ENCODE data around the gene USP1. TPM values are rescaled to one million over a fixed set of nuclear protein-coding genes. Genes with fewer than 3 reads are reported as not detected.

Gene USP1
- polyA plus RNA-seq, 1 donor from 2014 or later, result 20.3 TPM

DNA sequence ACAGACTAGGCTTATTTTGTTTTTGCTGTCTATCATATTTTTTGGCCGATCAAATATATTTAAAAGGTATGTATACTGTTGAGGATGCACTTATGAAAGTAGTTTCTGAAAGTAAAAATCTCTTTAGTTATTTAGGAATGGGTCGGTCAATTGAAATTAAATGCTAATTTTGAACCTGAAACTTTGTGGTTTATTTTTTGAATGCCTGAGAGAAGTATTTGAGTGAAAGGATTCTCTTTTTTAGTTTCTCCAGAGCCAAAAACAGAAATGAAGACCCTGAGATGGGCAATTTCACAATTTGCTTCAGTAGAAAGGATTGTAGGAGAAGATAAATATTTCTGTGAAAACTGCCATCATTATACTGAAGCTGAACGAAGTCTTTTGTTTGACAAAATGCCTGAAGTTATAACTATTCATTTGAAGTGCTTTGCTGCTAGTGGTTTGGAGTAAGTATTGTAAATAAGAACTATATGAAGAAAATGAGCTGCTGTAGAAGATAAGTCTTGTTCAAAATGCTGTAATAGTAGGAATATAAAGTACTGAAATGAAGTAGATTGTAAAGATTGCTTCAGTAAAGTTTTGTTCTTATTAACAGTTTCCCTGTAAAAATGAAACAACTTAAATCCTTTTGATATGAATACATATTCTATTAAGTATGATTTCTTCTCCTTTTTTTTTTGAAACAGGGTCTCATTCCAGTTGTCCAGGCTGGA, 11.5 kb downstream of the USP1 start:
- H3K79me2 ChIP-seq (replicated peaks; ENCODE audit: insufficient read depth, low read length), result peaks cover 4% of the 10 kb centered on the region
- H3K27ac ChIP-seq (ENCODE audit: low read length), result no peak overlapping the region
- no peaks in the 10 kb centered on the region for H3K9me3 ChIP-seq (ENCODE audit: low read length)
- no peak overlapping the region for H2AFZ ChIP-seq (ENCODE audit: low read depth, low read length)
- H3K27me3 ChIP-seq (ENCODE audit: insufficient read depth, low read depth, low read length), result no peaks in the 10 kb centered on the region
- no peaks in the 10 kb centered on the region for H3K36me3 ChIP-seq (ENCODE audit: insufficient read depth, low read length)
- no peak overlapping the region for H3K4me2 ChIP-seq (ENCODE audit: low read length)
- H4K20me1 ChIP-seq (ENCODE audit: insufficient read depth), result no peaks in the 10 kb centered on the region
- H3F3A ChIP-seq (ENCODE audit: insufficient read depth, low read length, poor library complexity, severe bottlenecking), result no peaks in the 10 kb centered on the region
- H3K9ac ChIP-seq (ENCODE audit: low read length), result no peak overlapping the region
- H3K9me2 ChIP-seq (ENCODE audit: insufficient read depth, low read length), result no peaks in the 10 kb centered on the region
- no peak for TF ChIP-seq EP300 (conservative IDR thresholded peaks at IDR 0.05; ENCODE audit: poor library complexity, severe bottlenecking)
- no peak for TF ChIP-seq RAD21 (conservative IDR thresholded peaks at IDR 0.05)
- no peak for TF ChIP-seq SMC3 (conservative IDR thresholded peaks at IDR 0.05; ENCODE audit: poor library complexity)
- no peak overlapping the region for H3K4me3 ChIP-seq (ENCODE audit: low read length)

DNA sequence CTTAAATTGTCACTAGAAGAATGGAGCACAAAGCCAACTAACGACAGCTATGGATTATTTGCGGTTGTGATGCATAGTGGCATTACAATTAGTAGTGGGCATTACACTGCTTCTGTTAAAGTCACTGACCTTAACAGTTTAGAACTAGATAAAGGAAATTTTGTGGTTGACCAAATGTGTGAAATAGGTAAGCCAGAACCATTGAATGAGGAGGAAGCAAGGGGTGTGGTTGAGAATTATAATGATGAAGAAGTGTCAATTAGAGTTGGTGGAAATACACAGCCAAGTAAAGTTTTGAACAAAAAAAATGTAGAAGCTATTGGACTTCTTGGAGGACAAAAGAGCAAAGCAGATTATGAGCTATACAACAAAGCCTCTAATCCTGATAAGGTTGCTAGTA, 13.5 kb downstream of the USP1 start:
- Histone ChIP-seq H3K9me2 (ENCODE audit: insufficient read depth, low read length) (no peaks in the 10 kb centered on the region), H3K36me3 (ENCODE audit: insufficient read depth, low read length) (no peaks in the 10 kb centered on the region), H2AFZ (ENCODE audit: low read depth, low read length) (no peak overlapping the region), H3F3A (ENCODE audit: insufficient read depth, low read length, poor library complexity, severe bottlenecking) (no peaks in the 10 kb centered on the region), H3K79me2 (replicated peaks; ENCODE audit: insufficient read depth, low read length) (no peaks in the 10 kb centered on the region), H3K27me3 (ENCODE audit: insufficient read depth, low read depth, low read length) (no peaks in the 10 kb centered on the region), H3K27ac (ENCODE audit: low read length) (no peak overlapping the region), H3K4me2 (ENCODE audit: low read length) (no peak overlapping the region), H3K9me3 (ENCODE audit: low read length) (no peaks in the 10 kb centered on the region), H4K20me1 (ENCODE audit: insufficient read depth) (no peaks in the 10 kb centered on the region), H3K9ac (ENCODE audit: low read length) (no peak overlapping the region), H3K4me3 (ENCODE audit: low read length) (no peak overlapping the region)
- TF ChIP-seq EZH2 (IDR thresholded peaks at IDR 0.05; ENCODE audit: borderline replicate concordance, insufficient read depth, low read length, poor library complexity, severe bottlenecking) (no peak), POLR2AphosphoS5 (IDR thresholded peaks at IDR 0.05) (no peak), EP300 (conservative IDR thresholded peaks at IDR 0.05; ENCODE audit: poor library complexity, severe bottlenecking) (no peak), TAF1 (IDR thresholded peaks at IDR 0.05; ENCODE audit: low read depth) (no peak), RAD21 (conservative IDR thresholded peaks at IDR 0.05) (no peak), SMC3 (conservative IDR thresholded peaks at IDR 0.05; ENCODE audit: poor library complexity) (no peak), MXI1 (conservative IDR thresholded peaks at IDR 0.05; ENCODE audit: poor library complexity, severe bottlenecking) (no peak), CTCF (IDR thresholded peaks at IDR 0.05; ENCODE audit: poor library complexity, severe bottlenecking) (no peak)
- TF ChIP-seq, protein P1, sequence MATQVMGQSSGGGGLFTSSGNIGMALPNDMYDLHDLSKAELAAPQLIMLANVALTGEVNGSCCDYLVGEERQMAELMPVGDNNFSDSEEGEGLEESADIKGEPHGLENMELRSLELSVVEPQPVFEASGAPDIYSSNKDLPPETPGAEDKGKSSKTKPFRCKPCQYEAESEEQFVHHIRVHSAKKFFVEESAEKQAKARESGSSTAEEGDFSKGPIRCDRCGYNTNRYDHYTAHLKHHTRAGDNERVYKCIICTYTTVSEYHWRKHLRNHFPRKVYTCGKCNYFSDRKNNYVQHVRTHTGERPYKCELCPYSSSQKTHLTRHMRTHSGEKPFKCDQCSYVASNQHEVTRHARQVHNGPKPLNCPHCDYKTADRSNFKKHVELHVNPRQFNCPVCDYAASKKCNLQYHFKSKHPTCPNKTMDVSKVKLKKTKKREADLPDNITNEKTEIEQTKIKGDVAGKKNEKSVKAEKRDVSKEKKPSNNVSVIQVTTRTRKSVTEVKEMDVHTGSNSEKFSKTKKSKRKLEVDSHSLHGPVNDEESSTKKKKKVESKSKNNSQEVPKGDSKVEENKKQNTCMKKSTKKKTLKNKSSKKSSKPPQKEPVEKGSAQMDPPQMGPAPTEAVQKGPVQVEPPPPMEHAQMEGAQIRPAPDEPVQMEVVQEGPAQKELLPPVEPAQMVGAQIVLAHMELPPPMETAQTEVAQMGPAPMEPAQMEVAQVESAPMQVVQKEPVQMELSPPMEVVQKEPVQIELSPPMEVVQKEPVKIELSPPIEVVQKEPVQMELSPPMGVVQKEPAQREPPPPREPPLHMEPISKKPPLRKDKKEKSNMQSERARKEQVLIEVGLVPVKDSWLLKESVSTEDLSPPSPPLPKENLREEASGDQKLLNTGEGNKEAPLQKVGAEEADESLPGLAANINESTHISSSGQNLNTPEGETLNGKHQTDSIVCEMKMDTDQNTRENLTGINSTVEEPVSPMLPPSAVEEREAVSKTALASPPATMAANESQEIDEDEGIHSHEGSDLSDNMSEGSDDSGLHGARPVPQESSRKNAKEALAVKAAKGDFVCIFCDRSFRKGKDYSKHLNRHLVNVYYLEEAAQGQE (IDR thresholded peaks at IDR 0.05; ENCODE audit: borderline replicate concordance), result no peak

Measured in neural cell (in vitro differentiated cells).